Measurements from ENCODE around the gene MDC1.
"Not testable (repeated sequence)": the region's sequence is repeated elsewhere in the genome, so short reads cannot be mapped to it uniquely, and the experiment has no call there.

The MDC1 gene

DNA sequence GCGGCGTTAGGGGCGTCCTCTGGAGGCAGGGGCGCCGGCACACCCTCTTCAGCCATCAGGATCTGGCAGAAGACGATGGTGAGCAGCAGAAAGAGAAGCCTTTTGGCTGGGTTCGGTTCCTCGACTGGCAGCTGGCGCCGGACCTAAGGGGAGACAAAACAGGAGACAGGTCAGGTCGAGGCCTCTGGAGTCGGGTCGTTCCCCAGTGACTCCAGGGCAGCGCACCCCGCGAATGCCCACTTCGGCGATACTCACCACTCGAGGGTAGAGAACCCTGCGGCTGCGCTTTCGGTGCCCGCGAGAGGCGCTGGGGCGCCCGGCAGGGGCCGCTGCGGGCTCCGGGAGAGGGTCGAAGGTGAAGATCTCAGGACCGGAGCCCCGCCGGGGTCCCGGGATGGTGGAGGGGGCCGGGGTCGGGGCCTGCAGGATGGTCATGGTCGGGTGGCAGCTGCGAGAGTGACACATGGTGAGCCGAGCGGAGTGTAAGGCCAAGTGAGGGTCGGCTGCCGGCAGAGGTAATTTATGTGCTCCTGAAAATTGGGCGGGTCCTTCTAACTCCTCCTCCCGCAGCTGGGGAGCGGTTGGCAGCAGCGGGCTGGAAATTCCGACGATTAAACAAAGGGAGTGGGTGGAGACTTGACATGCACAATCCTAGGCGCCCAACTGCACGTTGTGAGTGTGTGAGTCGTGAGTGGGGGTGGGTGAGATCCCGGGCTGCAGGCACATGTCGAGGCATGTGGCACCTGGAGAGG is 27.1 kb upstream of the MDC1 start, which contains the start of gene IER3:
Gene IER3, minus strand, starts transcription at position 494 of the 752 bp plus-strand sequence. Its CDS starts 29 bp downstream, at position 465.
- peak; percentile 86 for DNase-seq

DNA sequence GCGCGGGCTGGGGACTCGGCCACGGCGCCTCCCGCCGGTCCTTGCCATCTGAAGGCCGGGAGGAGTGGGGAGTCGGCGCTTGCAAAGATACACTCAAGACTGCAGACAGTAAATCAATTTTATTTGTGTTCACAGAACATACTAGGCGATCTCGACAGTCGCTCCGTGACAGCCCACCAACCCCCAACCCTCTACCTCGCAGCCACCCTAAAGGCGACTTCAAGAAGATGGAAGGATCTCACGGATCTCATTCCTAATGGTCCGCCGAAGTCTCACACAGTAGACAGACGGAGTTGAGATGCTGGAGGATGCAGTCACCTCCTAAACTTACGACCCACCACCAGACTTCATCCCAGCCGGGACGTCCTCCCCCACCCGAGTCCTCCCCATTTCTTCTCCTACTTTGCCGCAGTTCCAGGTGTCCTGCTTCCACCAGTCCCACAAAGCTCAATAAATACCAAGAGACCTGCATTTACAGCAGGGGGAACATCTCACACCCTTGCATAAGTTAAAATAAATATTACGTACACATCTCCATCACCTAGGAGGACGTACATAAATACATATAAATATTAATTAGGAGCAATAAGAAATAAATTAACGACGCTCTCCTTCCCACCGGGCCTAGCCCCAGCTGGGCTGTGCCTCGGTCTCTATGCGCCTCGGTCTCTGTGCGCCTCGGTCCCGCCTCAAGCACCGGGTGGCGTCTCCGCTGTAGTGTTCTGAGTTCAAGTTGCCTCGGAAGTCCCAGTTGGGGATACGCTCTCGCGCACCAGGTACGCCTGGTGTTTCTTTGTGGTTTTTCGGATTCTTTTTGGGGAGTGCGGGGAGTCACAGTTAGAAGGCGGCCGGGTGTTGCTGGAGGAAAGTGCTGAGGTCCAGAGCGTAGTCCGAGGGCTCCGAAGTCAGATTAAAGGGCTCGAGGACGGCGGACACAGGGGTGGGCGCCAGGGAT is 26.3 kb upstream of the MDC1 start:
- peak; percentile 48 for DNase-seq

DNA sequence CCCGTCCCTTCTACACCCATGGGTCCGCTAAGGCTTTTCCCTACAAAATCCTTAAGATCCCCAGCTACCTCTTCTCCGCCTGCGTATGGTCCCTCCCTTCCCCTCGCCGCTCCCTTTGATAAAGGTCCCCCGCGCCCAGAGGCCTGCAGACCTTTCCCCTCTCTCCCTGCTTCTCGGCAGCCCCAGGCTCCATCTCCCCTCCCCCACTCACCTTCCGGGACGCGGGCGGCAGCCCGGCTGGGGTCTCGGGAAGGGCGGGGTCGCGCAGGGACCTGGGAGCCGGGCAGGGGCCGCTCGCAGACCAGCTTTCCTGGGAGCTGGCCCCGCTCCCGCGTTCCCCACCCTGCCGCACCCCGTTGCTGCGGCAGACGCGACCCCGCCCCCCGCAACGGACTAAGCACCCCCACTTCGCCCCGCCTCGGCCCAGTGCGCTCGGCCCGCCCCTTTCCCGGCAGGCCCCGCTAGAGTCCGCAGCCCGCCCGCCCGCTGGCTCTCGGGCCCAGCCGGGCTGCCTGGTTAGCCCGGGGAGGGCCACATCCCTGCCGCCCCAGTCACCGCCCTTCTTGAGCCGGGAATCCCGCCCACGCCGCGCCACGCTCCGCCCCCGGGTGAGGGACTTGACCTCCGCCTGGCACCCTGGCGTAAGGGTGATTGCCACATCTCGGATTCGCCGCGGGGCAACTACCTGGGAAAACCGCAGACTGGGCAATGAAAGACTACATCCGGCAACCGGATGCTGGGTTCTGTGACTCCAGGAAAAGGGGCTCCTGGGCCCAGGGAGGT is 25.4 kb upstream of the MDC1 start, which contains the start of gene FLOT1:
Gene FLOT1, minus strand, starts transcription at position 372 of the 783 bp plus-strand sequence. CDS start 498 bp downstream, outside the sequence.
- peak; percentile 80 for DNase-seq

DNA sequence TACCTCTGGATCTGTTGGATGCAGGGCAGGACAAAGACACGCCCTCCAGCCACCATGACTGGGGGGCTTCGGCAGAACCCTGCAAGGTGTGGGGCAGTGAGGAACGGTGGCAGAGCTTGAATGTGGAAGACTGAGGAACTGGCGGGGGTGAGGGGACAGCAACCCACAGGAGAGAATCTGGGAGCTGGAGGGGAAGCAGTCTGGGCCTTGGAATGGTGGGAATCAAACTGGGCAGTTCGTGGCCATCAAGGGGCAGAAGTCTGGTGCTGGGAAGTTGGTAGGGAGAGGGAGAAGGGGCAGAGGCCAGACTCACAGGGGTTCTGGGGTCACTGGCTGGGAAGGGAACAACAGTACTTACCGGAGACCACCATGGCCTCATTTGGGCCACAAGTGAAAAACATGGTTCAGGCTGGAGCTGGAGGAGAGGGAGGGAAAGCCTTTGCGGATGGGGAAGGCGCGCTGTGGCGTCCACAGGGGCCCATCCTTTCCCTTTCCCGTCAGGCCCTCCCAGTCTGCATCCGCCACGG is 24.8 kb upstream of the MDC1 start:
- no peak for DNase-seq

DNA sequence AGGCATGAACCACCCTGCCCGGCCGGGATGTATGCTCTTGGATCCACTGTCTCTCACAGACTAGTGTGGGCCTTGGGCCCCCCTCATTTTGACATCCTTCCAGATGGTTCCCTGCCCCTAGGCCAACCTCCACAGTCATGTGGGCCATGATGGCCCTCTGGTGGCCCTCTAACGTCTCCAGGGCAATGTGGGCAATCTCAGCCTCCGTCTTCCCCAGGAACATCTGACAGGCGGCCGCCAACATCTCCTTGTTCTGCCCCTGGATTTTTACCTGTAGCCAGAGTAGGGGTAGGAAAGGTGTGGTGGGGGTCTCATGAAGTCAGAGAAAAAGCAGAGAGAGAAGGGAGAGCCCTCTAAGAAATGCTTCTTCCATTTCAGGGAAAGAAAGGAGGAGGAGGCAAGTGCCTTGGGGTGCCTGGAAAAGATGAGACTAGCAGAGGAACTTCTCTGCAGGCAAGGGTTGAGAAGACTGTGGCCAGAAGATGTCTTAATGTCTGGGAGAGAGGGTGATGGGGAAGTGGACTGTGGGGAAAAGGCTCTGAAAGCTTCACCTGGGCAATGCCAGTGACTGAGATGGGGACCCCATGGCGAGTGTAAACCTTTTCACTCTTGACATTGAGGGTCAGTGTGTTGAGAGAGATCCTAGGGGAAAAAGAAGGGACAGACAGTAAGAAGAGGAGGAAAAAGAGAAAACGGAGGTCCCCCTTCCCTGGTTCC is 24.1 kb upstream of the MDC1 start:
- no peak for DNase-seq

DNA sequence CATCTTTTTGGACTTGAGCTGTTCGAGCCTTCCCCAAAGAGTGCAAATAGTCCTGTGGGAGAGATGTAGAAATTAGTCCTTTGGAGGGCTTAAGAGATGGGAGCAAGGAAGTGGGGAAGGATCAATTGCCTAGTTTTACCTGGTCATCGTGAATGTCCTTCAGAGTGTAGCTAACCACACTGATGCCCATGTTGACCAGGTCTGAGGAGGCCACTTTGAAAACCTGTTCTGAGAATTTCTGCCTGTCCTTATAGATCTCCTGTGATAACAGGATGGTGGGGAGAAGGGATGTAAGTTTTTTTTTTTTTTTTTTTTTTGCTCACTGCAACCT is 23.4 kb upstream of the MDC1 start:
- no peak for DNase-seq

DNA sequence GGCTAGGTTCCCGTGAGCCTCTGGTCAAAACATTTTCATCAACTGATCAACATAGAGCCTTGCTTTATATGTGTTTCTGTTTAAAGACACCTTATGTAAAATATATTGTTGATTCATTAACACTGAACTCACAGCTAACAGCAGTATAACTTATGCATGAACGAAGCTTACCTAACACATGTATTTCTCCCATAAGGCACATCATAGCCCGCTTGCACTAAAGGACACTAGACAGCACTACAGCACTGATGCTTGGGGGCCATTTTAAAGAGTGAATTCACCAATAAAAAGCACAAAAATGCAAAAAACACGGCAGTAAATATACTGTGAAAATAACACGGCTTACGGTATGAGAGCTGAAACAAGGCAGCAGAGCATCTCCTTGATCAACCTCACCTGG is 21.5 kb upstream of the MDC1 start:
- no peak for DNase-seq

DNA sequence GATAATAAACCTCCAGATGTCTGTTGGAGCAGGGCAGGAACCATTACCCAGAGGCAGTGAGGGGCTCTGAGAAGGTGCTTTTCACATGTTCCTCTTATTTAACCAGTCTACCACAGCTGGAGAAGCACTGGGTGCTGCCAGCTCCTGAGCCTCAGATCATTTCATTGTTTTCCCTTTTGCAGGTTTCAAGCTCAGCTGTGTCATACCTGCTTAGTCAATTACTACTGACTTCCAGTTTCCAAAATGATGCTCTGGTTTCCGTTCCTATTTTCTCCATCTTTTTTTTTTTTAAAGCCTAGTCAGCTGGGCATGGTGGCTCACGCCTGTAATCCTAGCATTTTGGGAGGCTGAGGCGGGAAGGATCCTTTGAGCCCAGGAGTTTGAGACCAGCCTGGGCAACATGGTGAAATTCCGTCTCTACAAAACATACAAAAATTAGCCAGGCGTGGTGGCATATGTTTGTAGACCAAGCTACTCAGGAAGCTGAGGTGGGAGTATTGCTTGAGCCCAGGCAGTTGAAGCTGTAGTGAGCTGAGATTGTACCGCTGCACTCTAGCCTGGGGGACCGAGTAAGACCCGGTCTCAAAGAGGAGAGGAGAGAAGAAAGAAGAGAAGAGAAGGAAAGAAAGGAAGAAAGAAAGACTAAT is 18.7 kb upstream of the MDC1 start:
- DNase-seq, result peak; percentile 46

DNA sequence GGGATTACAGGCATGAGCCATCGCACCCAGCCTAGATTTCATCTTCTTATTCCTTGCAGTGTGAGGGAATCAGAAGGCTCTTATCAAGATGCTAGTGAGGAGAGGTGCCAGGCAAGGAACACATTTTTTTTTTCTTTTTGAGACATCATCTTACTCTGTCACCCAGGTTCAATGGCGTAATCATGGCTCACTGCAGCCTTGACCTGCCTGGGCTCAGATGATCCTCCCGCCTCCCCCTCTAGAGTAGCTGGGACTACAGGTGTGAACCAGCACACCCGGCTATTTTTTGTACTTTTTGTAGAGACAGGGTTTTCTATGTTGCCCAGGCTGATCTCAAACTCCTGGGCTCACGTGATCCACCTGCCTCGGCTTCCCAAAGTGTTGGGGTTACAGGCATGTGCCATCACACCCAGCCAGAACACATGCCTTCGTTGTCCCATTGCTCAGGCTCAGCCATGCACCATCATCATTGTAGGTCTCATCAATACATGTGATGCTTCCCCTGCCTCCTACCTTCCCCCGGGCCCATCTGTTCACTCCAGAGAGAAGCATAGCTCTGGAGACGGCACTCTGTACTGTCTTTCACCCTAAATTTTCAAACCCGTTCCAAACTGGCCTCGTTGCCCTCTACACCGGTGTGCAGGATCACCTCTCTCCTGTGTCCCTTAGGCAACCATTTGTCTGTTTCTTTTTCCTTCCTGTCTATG is 15.3 kb upstream of the MDC1 start:
- DNase-seq, result no peak

DNA sequence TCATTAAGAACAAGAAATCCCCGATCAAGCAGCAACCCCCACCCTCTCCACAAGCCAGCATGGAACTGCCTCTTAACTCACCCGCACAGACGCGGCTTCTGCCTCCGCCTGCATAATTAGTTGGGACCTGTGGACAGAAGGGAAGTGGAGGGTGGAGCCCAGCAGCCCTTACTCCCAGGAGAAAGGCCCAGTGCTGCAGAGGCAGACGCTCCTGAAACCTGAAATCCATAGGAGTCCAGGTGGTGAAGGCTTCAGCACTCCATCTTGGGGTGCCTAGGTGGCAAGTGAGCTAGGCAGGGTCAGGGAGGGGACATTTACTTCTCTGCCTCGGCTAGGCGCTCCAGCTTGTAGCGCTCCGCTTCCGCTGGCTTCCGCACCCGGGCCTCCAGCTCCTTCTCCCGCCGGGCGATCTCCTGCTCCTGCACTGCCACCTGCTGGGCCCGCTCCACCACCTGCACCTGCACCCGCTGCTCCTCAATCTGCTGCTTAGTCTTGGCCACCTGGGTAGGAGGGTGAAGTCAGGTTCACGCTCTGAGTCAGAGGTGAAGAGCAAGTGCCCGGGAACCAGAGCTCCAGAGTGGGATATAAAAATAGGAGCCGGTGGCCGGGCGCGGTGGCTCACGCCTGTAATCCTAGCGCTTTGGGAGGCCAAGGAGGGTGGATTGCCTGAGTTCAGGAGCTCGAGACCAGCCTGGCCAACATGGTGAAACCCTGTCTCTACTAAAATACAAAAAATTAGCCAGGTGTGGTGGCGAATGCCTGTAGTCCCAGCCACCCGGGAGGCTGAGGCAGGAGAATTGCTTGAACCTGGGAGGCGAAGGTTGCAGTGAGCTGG is 13.7 kb upstream of the MDC1 start:
- DNase-seq, result peak; percentile 87

DNA sequence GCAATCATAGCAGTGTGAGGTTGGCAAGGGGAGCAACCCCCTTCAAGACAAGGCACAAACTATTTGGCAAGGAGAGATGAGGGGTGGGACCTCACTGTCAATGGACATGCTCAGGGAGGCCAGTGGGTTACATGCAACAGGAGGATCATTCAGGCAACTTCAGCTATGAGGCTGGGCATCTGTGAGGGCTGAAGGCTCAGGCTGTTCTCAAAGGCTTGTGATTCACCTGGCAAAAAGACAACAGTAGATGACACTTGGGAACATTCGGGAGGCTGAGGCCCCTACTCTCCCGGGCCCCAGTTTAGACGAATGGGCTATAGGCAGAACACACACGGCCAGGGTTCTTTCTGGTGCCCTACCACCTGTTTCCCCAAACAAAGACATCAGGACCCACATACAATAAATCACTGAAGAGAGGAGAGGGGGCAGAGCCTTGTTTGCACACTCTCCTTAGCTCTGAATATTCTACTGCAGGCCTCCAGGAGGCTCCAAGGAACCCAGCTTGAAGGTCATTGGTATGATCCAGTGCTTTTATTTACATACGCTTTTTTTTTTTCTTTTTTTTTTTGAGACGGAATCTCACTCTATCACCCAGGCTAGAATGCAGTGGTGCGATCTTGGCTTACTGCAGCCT is 11.0 kb upstream of the MDC1 start:
- no peak for DNase-seq

DNA sequence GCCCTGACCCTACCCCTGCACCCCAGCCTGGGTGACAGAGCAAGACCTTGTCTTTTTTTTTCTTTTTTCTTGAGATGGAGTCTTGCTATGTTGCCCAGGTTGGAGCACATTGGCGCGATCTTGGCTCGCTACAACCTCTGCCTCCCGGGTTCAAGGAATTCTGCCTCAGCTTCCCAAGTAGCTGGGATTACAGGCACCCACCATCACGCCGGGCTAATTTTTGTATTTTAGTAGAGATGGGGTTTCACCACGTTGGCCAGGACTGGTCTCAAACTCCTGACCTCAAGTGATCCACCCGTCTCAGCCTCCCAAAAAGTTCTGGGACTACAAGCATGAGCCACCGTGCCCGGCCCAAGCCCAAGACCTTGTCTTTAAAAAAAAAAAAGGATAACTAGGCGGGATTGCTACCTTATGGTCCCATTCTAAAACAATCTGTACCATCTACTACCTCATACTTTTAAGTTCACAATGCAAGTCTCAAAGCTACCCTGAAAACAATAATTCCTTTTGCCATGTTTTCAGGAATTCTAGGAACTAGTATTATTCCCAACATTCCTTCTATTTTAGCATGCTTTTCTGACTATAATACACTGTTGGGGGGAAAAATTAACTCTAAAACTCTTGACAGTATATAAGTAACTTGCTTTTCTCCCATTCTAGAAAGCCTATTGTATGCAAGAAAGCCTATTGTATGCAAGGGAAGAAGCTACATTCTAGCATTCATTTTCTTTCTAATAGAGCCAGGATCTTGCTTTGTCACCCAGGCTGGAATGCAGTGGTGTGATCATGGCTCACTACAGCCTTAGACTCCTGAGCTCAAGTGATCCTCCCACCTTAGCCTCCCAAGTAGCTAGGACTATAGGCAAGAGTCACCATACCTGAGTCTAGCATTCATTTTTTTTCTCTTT is 9.7 kb upstream of the MDC1 start:
- no peak for DNase-seq

DNA sequence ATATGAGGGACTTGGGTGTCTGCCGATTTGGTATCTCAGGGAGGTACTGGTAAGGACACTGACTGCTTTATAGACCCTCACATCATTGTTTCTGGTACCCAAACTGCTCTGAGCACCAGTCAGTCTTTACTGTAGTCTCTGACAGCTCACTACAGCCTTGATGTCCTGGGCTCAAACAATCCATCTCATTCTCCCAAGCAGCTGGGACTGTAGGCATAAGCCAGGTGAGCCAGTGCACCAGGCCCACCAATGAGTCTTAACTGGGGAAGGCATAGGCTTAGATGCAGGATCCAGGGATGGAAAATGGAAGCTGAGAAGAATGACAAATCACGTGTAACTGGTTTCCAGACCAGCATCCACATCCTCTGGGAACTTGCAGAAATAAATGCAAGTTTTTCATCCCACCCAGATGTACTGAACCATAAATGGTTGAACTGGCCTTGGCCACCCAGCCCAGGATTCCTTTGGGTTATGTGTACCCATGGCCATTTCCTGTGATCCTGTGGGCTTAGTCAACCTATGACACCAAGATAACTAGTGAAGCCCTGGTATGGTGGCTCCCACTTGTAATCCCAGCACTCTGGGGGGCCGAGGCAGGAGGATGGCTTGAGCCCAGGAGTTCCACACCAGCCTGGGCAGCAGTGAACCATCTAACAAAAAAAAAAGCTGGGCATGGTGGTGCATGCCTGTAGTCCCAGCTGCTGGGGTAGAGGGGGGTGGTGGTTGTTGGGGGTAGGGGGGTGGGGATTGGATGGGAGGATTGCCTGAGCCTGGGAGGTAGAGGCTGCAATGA is 8.8 kb upstream of the MDC1 start:
- DNase-seq, result no peak

DNA sequence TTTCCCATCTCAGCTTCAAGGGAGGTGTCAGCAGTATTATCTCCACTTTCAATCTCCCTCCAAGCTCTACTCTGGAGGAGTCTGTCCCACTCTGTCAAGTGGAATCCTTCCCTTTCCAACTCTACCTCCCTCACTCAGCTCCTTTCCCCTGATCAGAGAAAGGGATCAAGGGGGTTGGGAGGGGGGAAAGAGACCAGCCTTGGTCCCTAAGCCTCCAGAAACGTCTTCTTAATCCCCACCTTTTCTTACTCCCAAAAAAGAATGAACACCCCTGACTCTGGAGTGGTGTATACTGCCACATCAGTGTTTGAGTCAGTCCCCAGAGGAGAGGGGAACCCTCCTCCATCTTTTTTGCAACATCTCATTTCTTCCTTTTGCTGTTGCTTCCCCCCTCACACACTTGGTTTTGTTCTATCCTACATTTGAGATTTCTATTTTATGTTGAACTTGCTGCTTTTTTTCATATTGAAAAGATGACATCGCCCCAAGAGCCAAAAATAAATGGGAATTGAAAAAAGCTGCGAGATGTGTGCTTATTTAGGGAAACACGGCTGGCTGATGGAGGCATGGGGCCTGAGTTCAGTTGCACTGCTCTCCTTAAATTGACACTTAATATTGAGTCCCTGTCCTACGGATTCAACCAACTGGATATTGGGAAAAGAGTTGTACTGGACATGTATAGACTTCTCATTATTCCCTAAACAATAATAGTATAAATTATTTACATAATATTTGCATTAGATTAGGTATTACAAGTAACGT is 8.0 kb upstream of the MDC1 start:
- DNase-seq, result no peak

DNA sequence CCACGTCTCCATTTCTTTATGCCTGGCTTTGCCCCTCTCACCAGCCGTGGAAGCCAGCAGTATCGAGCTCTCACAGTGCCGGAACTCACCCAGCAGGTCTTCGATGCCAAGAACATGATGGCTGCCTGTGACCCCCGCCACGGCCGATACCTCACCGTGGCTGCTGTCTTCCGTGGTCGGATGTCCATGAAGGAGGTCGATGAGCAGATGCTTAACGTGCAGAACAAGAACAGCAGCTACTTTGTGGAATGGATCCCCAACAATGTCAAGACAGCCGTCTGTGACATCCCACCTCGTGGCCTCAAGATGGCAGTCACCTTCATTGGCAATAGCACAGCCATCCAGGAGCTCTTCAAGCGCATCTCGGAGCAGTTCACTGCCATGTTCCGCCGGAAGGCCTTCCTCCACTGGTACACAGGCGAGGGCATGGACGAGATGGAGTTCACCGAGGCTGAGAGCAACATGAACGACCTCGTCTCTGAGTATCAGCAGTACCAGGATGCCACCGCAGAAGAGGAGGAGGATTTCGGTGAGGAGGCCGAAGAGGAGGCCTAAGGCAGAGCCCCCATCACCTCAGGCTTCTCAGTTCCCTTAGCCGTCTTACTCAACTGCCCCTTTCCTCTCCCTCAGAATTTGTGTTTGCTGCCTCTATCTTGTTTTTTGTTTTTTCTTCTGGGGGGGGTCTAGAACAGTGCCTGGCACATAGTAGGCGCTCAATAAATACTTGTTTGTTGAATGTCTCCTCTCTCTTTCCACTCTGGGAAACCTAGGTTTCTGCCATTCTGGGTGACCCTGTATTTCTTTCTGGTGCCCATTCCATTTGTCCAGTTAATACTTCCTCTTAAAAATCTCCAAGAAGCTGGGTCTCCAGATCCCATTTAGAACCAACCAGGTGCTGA is 7.0 kb upstream of the MDC1 start:
- not testable (repeated sequence) for DNase-seq
